Body of pancreas (tissue), 4 donors: ENCODE data around the gene HS6ST2. TPM values are rescaled to one million over a fixed set of nuclear protein-coding genes. Genes with fewer than 3 reads are reported as not detected.

Experiments used
- ATAC-seq: fragments of 150-250 bp; one replicate; pipeline ENCODE4 v1.9.1; 2016
- DNase-seq, 4 donors: peaks; one replicate each; pipeline ENCODE4 v3.0.0-alpha.2; 2019
- H3K27ac ChIP-seq, 4 donors: fragments of 200-600 bp; sonication (generic); 1 replicate in 3 of 4; 2 replicates in 1 of 4; pipeline versions ENCODE4 v1.5.1 to v1.6.1; 2016 to 2019; ENCODE audit warnings: mild to moderate bottlenecking in 1 of 4, mixed read lengths in 1 of 4, moderate library complexity in 1 of 4
- H3K27me3 ChIP-seq, 2 donors: fragments of 200-600 bp; sonication (generic); one replicate each; pipeline ENCODE4 v1.6.0; 2016; ENCODE audit warnings: mild to moderate bottlenecking in 1 of 2
- H3K36me3 ChIP-seq, 2 donors: fragments of 200-600 bp; sonication (generic); replicated peaks in 1 of 2; 2 replicates each; pipeline ENCODE4 v1.5.1; 2016; ENCODE audit warnings: low read depth in 2 of 2; ENCODE audit not compliant: insufficient read depth in 1 of 2
- H3K4me1 ChIP-seq: fragments of 200-600 bp; sonication (generic); one replicate; pipeline ENCODE4 v1.6.0; 2016
- H3K4me3 ChIP-seq, 2 donors: fragments of 200-600 bp; sonication (generic); 1 replicate in 1 of 2; 2 replicates in 1 of 2; pipeline ENCODE4 v1.5.1; 2016 to 2019
- H3K9me3 ChIP-seq, 3 donors: fragments of 200-600 bp; sonication (generic); 1 replicate in 2 of 3; 2 replicates in 1 of 3; pipeline ENCODE4 v1.5.1; 2016
- POLR2A ChIP-seq, 3 donors: fragments of 450-650 bp; IDR thresholded peaks; one replicate each; pipeline ENCODE4 v1.6.1; 2016; ENCODE audit warnings: antibody characterized with exemption in 3 of 3, mild to moderate bottlenecking in 2 of 3
- WGBS, 2 donors: methylation state at CpG; one replicate each; pipeline ENCODE4 v1.1.5; 2017; 5-methylcytosine and 5-hydroxymethylcytosine counted together
- intact Hi-C: fragments of 100-400 bp; cut with DNase I; formaldehyde crosslinking; loops from one replicate; pipeline ENCODE4 v1.15.1; 2023
- total RNA-seq, 2 donors: library from RNA; depleted of rRNA; stranded (reverse); fragments of >200 nt; gene quantifications; one replicate each; pipeline ENCODE4 v1.1.0, GENCODE V29; 2016
- TF ChIP-seq, protein P1 (sequence below), 7 experiments: fragments of 450-650 bp in 4 of 7; fragments of 200-600 bp in 3 of 7; sonication (generic) in 3 of 7; IDR thresholded peaks; one replicate each; pipeline ENCODE4 v1.5.1; 2016 to 2019; ENCODE audit warnings: antibody characterized with exemption in 7 of 7

HS6ST2 gene
- total RNA-seq, 2 donors from 2014 or later: 2.6 to 5.3 TPM

GRCh38 chrX:132968296-132968949, 10.0 kb upstream of the HS6ST2 start:
- no peaks in the 10 kb centered on the region for H3K9me3 ChIP-seq
- no peaks in the 10 kb centered on the region for H3K4me1 ChIP-seq
- intact Hi-C loops: no loop called here
- H3K27ac ChIP-seq: no peak overlapping the region
- DNase-seq: no peak
- TF ChIP-seq POLR2A (IDR thresholded peaks at IDR 0.05): no peak
- TF ChIP-seq, protein P1, sequence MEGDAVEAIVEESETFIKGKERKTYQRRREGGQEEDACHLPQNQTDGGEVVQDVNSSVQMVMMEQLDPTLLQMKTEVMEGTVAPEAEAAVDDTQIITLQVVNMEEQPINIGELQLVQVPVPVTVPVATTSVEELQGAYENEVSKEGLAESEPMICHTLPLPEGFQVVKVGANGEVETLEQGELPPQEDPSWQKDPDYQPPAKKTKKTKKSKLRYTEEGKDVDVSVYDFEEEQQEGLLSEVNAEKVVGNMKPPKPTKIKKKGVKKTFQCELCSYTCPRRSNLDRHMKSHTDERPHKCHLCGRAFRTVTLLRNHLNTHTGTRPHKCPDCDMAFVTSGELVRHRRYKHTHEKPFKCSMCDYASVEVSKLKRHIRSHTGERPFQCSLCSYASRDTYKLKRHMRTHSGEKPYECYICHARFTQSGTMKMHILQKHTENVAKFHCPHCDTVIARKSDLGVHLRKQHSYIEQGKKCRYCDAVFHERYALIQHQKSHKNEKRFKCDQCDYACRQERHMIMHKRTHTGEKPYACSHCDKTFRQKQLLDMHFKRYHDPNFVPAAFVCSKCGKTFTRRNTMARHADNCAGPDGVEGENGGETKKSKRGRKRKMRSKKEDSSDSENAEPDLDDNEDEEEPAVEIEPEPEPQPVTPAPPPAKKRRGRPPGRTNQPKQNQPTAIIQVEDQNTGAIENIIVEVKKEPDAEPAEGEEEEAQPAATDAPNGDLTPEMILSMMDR (IDR thresholded peaks at IDR 0.05): no peak
- 29 to 51% methylated on average over 3 to 6 of the region's 6 CpGs for WGBS, 2 donors
- ATAC-seq: no peak
- no peak overlapping the region for H3K4me3 ChIP-seq
- H3K36me3 ChIP-seq: no peaks in the 10 kb centered on the region
- H3K27me3 ChIP-seq: peaks cover 0 to 3% of the 10 kb centered on the region in 2 donors

DNA sequence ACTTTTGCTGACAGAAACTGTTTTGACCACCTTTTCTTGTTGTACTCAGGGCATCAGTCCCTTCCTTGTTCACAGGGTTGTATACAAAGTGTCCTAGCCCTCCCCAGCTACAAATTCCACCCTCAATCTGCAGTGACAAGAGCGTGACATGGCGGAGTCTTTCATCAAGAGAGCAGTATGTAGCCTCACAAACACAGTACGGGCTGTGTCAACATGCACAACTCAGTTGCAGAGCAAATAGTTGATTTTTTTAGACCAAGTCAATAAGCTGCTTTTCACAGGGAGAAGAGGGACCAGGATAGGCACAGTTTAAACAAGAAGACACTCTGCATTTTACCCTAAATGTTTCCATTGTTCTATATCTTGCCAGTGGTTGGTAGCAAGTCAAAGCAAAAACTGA, 8.6 kb upstream of the HS6ST2 start:
- Histone ChIP-seq H3K27ac (no peak overlapping the region), H3K27me3 (peaks cover 0 to 3% of the 10 kb centered on the region in 2 donors), H3K4me3 (no peak overlapping the region), H3K4me1 (no peaks in the 10 kb centered on the region), H3K36me3 (no peaks in the 10 kb centered on the region), H3K9me3 (no peaks in the 10 kb centered on the region)
- intact Hi-C loops: no loop called here
- no peak for ATAC-seq
- TF ChIP-seq POLR2A (IDR thresholded peaks at IDR 0.05): no peak
- TF ChIP-seq, protein P1 (IDR thresholded peaks at IDR 0.05): no peak
- no peak for DNase-seq
- 0 to 30% methylated on average over 1 to 3 of the region's 3 CpGs for WGBS, 2 donors

DNA sequence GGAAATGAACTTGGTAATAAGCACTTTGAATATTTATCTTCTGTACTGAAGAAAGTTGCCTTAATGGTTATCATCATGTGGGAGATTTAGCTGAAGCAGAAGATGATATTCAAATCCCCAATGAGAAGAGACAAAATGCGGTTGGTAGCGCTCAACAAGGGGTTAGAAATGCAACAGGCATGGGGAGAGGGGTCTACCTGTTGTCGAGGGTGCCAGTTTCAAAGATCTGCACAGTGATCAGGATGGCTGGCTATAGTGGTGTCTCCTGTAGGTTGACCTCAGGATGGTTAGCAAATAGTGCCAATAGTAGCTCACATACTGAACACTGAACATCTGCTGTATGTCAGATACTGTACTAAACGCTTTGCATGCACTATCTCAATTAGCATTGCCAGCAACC, 7.0 kb upstream of the HS6ST2 start:
- 85 to 90% methylated on average over 4 of the region's 4 CpGs for WGBS, 2 donors

GRCh38 chrX:132961511-132961910, 3.1 kb upstream of the HS6ST2 start:
- intact Hi-C loops: no loop called here
- no peaks in the 10 kb centered on the region for H3K9me3 ChIP-seq
- no peak overlapping the region for H3K4me3 ChIP-seq
- TF ChIP-seq, protein P1 (IDR thresholded peaks at IDR 0.05): no peak
- TF ChIP-seq POLR2A (IDR thresholded peaks at IDR 0.05): no peak
- H3K27ac ChIP-seq: no peak overlapping the region
- peaks cover 14% of the 10 kb centered on the region for H3K4me1 ChIP-seq
- 88% methylated on average over 1 of the region's 1 CpG; no CpG with 5 or more reads in 1 of the 2 donors for WGBS, 2 donors
- DNase-seq: no peak
- ATAC-seq: no peak
- no peaks in the 10 kb centered on the region for H3K36me3 ChIP-seq
- no peaks in the 10 kb centered on the region for H3K27me3 ChIP-seq

More for the DNA sequence above, 7.0 kb upstream of the HS6ST2 start:
- Histone ChIP-seq H3K4me3 (no peak overlapping the region), H3K9me3 (no peaks in the 10 kb centered on the region), H3K27me3 (no peaks in the 10 kb centered on the region), H3K36me3 (no peaks in the 10 kb centered on the region), H3K27ac (no peak overlapping the region), H3K4me1 (no peaks in the 10 kb centered on the region)
- DNase-seq (no peak), ATAC-seq (no peak)
- intact Hi-C loops: no loop called here
- TF ChIP-seq, protein P1 (IDR thresholded peaks at IDR 0.05): no peak
- no peak for TF ChIP-seq POLR2A (IDR thresholded peaks at IDR 0.05)
